Progenitor cell of endocrine pancreas (in vitro differentiated cells): Measurements from ENCODE around the gene FLNC. TPM values are rescaled to one million over a fixed set of nuclear protein-coding genes. Genes with fewer than 3 reads are reported as not detected.

Experiments
- DNase-seq: peaks from one replicate; pipeline ENCODE4 v3.0.0; 2021; ENCODE audit warnings: low spot score; ENCODE audit not compliant: unreplicated experiment
- H3K27ac Mint-ChIP-seq: 2 replicates; pipeline ENCODE4 v1.8.0; 2021; ENCODE audit warnings: mild to moderate bottlenecking, moderate library complexity, mixed read lengths
- H3K27me3 Mint-ChIP-seq: 2 replicates; pipeline ENCODE4 v1.8.0; 2021; ENCODE audit warnings: mixed read lengths
- H3K36me3 Mint-ChIP-seq: 2 replicates; pipeline ENCODE4 v1.8.0; 2022; ENCODE audit warnings: mixed read lengths; ENCODE audit not compliant: insufficient read depth
- H3K4me1 Mint-ChIP-seq: 2 replicates; pipeline ENCODE4 v1.8.0; 2021; ENCODE audit warnings: low read depth, mixed read lengths
- H3K4me3 Mint-ChIP-seq: 2 replicates; pipeline ENCODE4 v1.8.0; 2021; ENCODE audit warnings: low read depth, mild to moderate bottlenecking, moderate library complexity, mixed read lengths
- H3K9me3 Mint-ChIP-seq: 2 replicates; pipeline ENCODE4 v1.8.0; 2021; ENCODE audit warnings: low read depth, mixed read lengths
- total RNA-seq: library from RNA; stranded (reverse); gene quantifications from 2 replicates; pipeline ENCODE4 v1.2.1, GENCODE V29; 2021
- TF ChIP-seq, protein P1 (sequence below): fragments of 200-600 bp; sonication (generic); IDR thresholded peaks from one replicate; pipeline ENCODE4 v1.5.0; 2021; ENCODE audit warnings: antibody characterized with exemption, mild to moderate bottlenecking; ENCODE audit not compliant: unreplicated experiment

FLNC gene
- total RNA-seq, 1 donor from 2014 or later = 6.9 TPM

DNA sequence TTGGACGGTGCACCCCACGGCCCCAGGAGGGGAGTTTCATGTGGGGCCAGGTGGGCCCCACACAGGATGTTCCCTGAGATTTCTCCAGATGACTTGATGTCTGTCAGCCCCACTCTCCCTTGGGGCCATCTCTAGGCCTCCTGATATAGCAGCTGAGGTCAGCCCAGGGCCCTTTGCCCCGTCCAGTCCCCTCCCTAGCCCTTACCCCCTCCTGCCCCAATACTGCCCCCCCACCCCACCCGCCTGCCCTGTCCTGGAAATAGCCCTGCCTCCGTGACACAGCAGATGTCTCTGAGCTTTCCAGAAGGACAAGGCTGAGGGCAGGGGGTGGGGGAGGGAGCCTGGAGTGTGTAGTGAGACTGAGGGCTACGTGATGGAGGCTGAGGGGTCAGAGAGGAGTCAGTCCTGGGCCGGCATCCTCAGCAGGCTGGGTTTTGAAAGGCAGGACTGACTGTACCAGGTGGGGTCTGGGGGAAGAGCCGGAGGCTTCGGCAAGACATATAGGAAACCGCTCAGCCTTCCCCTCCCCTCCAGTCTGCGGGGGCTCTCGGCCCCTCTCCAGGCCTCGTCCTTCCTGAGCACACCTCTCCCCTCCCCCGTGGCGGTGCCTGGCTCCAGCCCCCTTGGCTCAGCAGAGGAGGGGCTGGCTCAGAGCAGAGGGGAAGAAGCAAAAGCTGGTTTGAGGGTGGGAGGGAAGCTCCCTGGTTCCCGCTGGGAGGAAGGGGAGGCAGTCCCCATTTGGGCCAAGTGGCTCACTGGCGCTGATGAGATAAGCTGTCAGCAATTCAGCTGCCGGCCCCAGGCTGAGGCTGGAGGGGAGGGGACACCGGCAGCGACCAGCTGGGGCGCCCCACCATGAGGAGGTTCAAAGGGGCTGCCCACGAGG is 2.0 kb downstream of the FLNC start:
- H3K4me3 Mint-ChIP-seq = peak overlapping the region; percentile 29
- no peaks in the 10 kb centered on the region for H3K9me3 Mint-ChIP-seq
- H3K36me3 Mint-ChIP-seq = no peaks in the 10 kb centered on the region
- no peak for DNase-seq
- no peak overlapping the region for H3K27ac Mint-ChIP-seq
- TF ChIP-seq, protein P1, sequence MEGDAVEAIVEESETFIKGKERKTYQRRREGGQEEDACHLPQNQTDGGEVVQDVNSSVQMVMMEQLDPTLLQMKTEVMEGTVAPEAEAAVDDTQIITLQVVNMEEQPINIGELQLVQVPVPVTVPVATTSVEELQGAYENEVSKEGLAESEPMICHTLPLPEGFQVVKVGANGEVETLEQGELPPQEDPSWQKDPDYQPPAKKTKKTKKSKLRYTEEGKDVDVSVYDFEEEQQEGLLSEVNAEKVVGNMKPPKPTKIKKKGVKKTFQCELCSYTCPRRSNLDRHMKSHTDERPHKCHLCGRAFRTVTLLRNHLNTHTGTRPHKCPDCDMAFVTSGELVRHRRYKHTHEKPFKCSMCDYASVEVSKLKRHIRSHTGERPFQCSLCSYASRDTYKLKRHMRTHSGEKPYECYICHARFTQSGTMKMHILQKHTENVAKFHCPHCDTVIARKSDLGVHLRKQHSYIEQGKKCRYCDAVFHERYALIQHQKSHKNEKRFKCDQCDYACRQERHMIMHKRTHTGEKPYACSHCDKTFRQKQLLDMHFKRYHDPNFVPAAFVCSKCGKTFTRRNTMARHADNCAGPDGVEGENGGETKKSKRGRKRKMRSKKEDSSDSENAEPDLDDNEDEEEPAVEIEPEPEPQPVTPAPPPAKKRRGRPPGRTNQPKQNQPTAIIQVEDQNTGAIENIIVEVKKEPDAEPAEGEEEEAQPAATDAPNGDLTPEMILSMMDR = no peak
- H3K27me3 Mint-ChIP-seq = peaks cover 55% of the 10 kb centered on the region
- H3K4me1 Mint-ChIP-seq = peaks cover 16% of the 10 kb centered on the region

DNA sequence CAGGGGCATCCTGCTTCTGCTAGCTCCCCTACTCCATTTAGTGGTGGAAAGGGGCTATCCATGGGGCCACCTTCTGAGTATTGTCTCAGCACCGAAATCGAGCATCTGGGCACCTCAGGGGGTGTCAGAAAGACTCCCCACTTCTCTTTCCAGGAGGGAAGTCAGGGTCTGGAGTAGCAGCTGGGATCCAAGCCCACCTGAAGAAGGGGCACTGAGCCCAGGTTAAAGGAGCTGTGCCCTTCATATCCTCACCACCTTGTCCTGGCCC is 2.6 kb downstream of the FLNC start:
- no peak for DNase-seq
- H3K36me3 Mint-ChIP-seq = no peaks in the 10 kb centered on the region
- H3K9me3 Mint-ChIP-seq = no peaks in the 10 kb centered on the region
- peaks cover 14% of the 10 kb centered on the region for H3K4me1 Mint-ChIP-seq
- no peak overlapping the region for H3K27ac Mint-ChIP-seq
- TF ChIP-seq, protein P1 = no peak
- H3K4me3 Mint-ChIP-seq = no peak overlapping the region
- H3K27me3 Mint-ChIP-seq = peaks cover 53% of the 10 kb centered on the region

DNA sequence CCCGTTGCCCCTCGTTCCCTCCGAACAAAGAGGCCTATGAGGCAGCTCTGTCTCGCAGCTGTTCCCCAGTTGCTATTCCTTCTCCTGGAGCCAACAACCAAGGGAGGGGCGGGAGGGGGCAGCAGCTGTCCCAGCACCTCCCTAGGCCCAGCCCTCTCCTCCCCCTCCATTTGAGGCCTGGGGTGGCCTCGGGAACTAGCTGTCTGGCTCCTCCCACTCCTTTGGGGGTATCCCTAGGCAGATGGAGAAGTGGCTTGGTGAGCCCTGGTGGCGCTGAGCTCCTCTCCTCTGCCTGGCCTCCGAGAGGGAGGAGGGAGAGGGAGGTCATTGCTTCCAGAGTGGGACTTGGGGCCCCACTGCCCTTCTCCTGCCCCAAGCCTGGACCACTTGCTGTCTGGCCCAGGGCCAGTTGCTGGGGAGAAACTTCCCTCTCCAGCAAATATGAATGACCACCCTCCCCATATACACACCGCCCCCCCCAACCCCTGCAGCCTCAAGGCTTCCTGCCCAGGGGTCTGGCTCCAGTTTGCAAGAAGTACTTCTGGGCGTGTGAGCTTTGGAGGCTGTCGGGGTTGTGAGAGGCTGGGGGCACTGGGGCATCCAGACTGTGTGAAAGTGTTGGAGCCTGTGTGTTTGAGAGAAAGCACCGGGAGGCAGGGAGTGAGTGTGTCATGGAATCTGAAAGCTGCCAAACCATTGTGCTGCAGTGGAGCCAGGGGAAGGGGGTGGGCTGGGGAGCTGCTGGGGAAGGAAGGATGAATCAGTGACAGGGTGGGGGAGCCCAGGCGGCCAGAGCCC is 3.1 kb downstream of the FLNC start:
- H3K27ac Mint-ChIP-seq = no peak overlapping the region

DNA sequence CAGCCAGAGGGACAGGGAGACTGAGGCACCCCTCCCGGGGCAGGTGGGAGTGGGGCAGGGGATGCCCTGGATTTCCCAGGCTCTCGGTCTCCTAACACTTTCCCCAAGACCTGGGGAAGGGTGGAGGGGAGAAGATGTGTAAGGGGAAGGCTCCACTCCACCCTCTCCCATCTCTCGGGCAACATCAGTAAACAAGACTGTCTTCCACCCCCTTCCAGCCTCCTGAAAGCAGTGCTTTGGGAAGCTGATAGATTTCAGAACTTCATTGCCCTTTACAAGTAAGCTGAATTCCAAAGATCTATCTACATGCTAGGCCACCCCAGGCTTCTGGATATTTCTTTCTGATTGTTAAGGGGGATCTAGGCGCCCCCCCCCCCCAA is 3.7 kb downstream of the FLNC start:
- Mint-ChIP-seq H3K9me3 (no peaks in the 10 kb centered on the region), H3K36me3 (no peaks in the 10 kb centered on the region), H3K27me3 (peaks cover 42% of the 10 kb centered on the region), H3K4me3 (no peak overlapping the region), H3K4me1 (peaks cover 10% of the 10 kb centered on the region), H3K27ac (no peak overlapping the region)
- DNase-seq = no peak
- TF ChIP-seq, protein P1 = no peak

More for the DNA sequence above, 3.1 kb downstream of the FLNC start:
- no peak overlapping the region for H3K4me3 Mint-ChIP-seq
- no peaks in the 10 kb centered on the region for H3K36me3 Mint-ChIP-seq
- H3K27me3 Mint-ChIP-seq = peaks cover 47% of the 10 kb centered on the region
- no peaks in the 10 kb centered on the region for H3K9me3 Mint-ChIP-seq
- H3K4me1 Mint-ChIP-seq = peaks cover 10% of the 10 kb centered on the region
- DNase-seq = no peak
- TF ChIP-seq, protein P1 = no peak

DNA sequence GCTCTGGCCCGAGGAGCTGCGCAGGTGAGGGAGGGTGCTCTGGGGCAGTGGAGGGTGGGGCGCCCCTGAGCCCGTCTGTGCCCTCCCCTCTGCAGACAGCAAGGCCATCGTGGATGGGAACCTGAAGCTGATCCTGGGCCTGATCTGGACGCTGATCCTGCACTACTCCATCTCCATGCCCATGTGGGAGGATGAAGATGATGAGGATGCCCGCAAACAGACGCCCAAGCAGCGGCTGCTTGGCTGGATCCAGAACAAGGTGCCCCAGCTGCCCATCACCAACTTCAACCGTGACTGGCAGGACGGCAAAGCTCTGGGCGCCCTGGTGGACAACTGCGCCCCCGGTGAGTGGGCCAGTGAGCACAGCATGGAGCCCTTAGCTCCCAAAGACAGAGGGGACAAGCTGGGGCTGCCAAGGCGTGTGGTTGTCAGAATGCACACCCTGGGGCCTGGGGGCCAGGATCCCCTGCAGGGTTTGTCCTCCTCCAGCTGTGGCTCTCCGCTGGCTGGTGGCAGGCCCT is 5.1 kb downstream of the FLNC start:
- DNase-seq = no peak
- no peak overlapping the region for H3K27ac Mint-ChIP-seq
- TF ChIP-seq, protein P1 = no peak
- H3K4me1 Mint-ChIP-seq = peaks cover 8% of the 10 kb centered on the region
- H3K4me3 Mint-ChIP-seq = no peak overlapping the region
- H3K27me3 Mint-ChIP-seq = peaks cover 33% of the 10 kb centered on the region
- no peaks in the 10 kb centered on the region for H3K36me3 Mint-ChIP-seq
- H3K9me3 Mint-ChIP-seq = no peaks in the 10 kb centered on the region
